GM12875 (cell line): Measurements from ENCODE around the gene RPS23.

Experiments used
- H3K4me3 ChIP-seq: one replicate; pipeline ENCODE4 v1.5.1; 2011; ENCODE audit warnings: low read depth, low read length, control low read depth
- CTCF ChIP-seq: IDR thresholded peaks from 2 replicates; pipeline ENCODE4 v1.5.1; 2011; ENCODE audit warnings: low read depth, mild to moderate bottlenecking, control low read depth, inconsistent platforms, low read length, moderate library complexity, borderline replicate concordance; ENCODE audit not compliant: insufficient read depth

Gene RPS23

GRCh38 chr5:82259172-82259800 lies 18.9 kb downstream of the RPS23 start:
- no peak overlapping the region for H3K4me3 ChIP-seq
- peak; percentile 26; the same call in 1 of the 2 replicates for TF ChIP-seq CTCF

- no peak for TF ChIP-seq CTCF
- H3K4me3 ChIP-seq = no peak overlapping the region
Observed at GRCh38 chr5:82257729-82258128, 20.4 kb downstream of the RPS23 start.

GRCh38 chr5:82257247-82257646 lies 20.9 kb downstream of the RPS23 start:
- no peak overlapping the region for H3K4me3 ChIP-seq
- no peak for TF ChIP-seq CTCF

- no peak for TF ChIP-seq CTCF
- H3K4me3 ChIP-seq = no peak overlapping the region
Observed at GRCh38 chr5:82255844-82256243, 22.3 kb downstream of the RPS23 start.

GRCh38 chr5:82252744-82253143 lies 25.4 kb downstream of the RPS23 start:
- H3K4me3 ChIP-seq = no peak overlapping the region
- TF ChIP-seq CTCF = no peak

GRCh38 chr5:82246960-82247574 lies 31.1 kb downstream of the RPS23 start:
- no peak overlapping the region for H3K4me3 ChIP-seq
- no peak for TF ChIP-seq CTCF
